ENCODE measurements around the gene GMEB2. TPM values are rescaled to one million over a fixed set of nuclear protein-coding genes. Genes with fewer than 3 reads are reported as not detected.

Gene GMEB2
- total and polyA plus RNA-seq, 8 donors, result 4.1 to 10.4 (median 6.1) TPM

- ATAC-seq (no peak), FAIRE-seq (no peak), DNase-seq (peak in 1 of 6 donors; percentile 77)
- H3K27ac ChIP-seq, result no peak overlapping the region
- H3K9me3 ChIP-seq, result no peaks in the 10 kb centered on the region
- peaks cover 3 to 10% (median 4%) of the 10 kb centered on the region in 3 donors for H3K4me1 ChIP-seq
- WGBS, 2 donors, result 80 to 81% methylated on average over 49 of the region's 49 CpGs
- no peak for TF ChIP-seq CTCF (IDR thresholded peaks at IDR 0.05)
- no peak overlapping the region for H3K4me3 ChIP-seq
- H3K27me3 ChIP-seq, result no peaks in the 10 kb centered on the region
- no peaks in the 10 kb centered on the region for H3K36me3 ChIP-seq
- intact Hi-C loops (cut with DNase I), result loop anchor here in 1 of 3 donors (10.0 kb wide), 1 partner anchor 424 kb away; the partner anchor contains the start of gene ZNF512B
Observed at GRCh38 chr20:63540417-63541186, 86.3 kb downstream of the GMEB2 start.

- H3K9me3 ChIP-seq, result no peaks in the 10 kb centered on the region
- DNase-seq, result peak in 1 of 6 donors; percentile 82
- no peaks in the 10 kb centered on the region for H3K36me3 ChIP-seq
- no peak overlapping the region for H3K4me3 ChIP-seq
- no peaks in the 10 kb centered on the region for H3K27me3 ChIP-seq
- no peak for TF ChIP-seq CTCF (IDR thresholded peaks at IDR 0.05)
- H3K27ac ChIP-seq, result peak overlapping the region in 3 of 4 donors; percentile 64 to 85 (median 83)
- WGBS, 2 donors, result 86 to 92% methylated on average over 25 to 29 of the region's 29 CpGs
- no peak for ATAC-seq
- H3K4me1 ChIP-seq, result peaks cover 3 to 10% (median 4%) of the 10 kb centered on the region in 3 donors
- intact Hi-C loops (cut with DNase I), result loop anchor here in 2 of 3 donors (5.0 to 10.0 kb wide), 2 partner anchors 425 to 438 kb away; partner anchors contain the start of genes SAMD10 (in 1 of the 2) and ZNF512B (in 1 of the 2)
- no peak for FAIRE-seq
Observed at GRCh38 chr20:63539441-63540370, 87.2 kb downstream of the GMEB2 start.

DNA sequence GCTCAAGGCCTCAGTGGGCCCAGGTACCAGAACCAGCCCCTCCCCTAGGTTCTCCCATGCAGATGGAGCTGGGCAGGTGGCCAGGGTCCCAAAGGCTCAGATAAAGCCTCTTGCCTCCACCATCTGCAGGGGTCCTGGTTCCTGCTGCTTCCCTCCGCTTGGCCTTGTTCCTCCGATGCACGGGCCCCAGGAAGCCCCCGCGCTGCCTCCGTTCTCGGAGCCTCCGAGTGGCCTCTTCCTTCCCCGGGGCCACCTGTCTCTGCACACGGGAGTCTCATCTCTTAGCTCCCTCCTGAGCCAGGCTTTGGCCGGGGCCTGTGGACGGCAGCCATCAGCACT, 87.8 kb downstream of the GMEB2 start:
- H3K4me3 ChIP-seq, result no peak overlapping the region
- WGBS, 2 donors, result 57 to 58% methylated on average over 12 of the region's 12 CpGs
- intact Hi-C loops (cut with DNase I), result loop anchor here in 1 of 3 donors (5.0 kb wide), 1 partner anchor 438 kb away; the partner anchor contains the start of gene SAMD10

More for the DNA sequence above, 87.8 kb downstream of the GMEB2 start:
- peaks cover 4 to 10% (median 9%) of the 10 kb centered on the region in 3 donors for H3K4me1 ChIP-seq
- ATAC-seq, result no peak
- H3K36me3 ChIP-seq, result no peaks in the 10 kb centered on the region
- no peak for TF ChIP-seq CTCF (IDR thresholded peaks at IDR 0.05)
- H3K9me3 ChIP-seq, result no peaks in the 10 kb centered on the region
- DNase-seq, result no peak
- FAIRE-seq, result no peak
- H3K27me3 ChIP-seq, result no peaks in the 10 kb centered on the region
- peak overlapping the region; percentile 64 to 85 (median 84) for H3K27ac ChIP-seq
